A673 (cell line): ENCODE data around the gene KRT28.

ENCODE experiments used
- CTCF ChIP-seq: fragments of 300-800, 200-600 bp; sonication (generic); conservative IDR thresholded peaks from 2 replicates; pipeline ENCODE4 v1.5.1; 2017; ENCODE audit warnings: low read depth, mild to moderate bottlenecking, antibody characterized with exemption, low read length, moderate library complexity, mixed read lengths
- EZH2 ChIP-seq: fragments of 200-600 bp; sonication (generic); IDR thresholded peaks from 2 replicates; pipeline ENCODE4 v1.6.1; 2017; ENCODE audit warnings: borderline replicate concordance, low read depth, mild to moderate bottlenecking, mixed read lengths, antibody characterized with exemption, low read length; ENCODE audit not compliant: poor library complexity, severe bottlenecking

DNA sequence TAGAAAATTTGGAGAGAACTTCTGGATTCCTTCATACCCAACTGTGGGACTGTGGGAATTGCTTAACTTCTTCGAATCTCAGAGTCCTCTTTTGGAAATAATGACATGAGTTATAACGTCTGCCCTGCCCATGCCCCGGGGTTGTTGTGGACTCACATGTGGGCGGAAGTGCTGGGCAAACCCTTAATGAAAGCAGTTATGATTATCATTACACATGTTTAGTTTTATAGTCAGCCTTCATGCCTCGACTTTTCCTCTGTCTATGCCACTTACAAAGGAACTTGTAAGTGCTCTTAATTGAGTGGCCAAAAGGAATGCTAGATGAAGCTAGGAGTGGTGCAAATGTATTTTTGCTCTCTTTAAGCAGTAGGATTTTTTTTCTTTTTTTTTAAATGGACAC lies 21.3 kb downstream of the KRT28 start:
- TF ChIP-seq CTCF (no peak), EZH2 (no peak)
